Hippocampal formation (tissue), 2 donors: ENCODE measurements around the gene MED13L.

Source experiments
- DNase-seq, 2 donors: peaks; one replicate each; lab custom pipeline; 2025; lab: John Stamatoyannopoulos, UW

Gene MED13L

DNA sequence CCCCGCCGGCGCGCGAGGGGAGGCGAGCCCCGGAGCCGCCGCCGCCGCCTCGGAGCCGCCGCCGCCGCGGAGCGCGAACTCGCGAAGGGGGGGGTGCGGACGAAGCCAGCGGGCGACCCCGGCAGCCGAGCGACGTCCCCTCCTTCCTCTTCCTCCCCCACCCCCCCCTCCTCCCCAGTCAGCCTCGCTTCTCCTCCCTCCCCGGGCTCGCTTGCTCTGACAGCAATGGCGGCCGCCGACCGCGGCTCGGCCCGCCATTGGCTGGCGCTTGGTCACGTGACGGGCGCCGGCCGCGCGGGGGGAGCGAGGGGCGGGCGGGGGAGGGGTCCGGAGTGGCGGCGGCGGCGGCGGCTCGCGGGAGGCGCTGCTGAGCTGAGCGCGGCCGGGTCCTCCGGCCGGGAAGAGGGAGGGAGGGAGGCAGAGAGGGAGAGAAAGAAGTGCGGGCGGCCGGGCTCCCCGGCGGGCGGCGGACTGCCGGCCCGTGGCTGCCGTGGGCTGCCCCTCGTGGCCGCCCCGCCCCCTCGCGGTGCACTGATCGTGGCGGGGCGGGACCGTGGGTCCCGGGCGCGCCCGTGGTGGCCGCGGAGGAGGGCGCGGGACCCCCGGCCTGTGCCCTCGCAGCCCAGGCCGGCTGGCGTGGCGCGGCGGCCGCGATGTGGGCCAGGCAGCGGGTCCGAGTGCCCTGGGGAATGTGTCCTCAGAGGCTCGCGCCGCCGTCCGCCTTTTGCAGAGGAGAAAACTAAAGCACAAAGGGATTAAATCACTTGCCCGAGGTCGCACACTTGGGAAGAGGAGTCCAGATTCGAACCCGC lies at the start of gene MED13L:
Gene MED13L (minus strand): TSS at position 227 of the 812 bp plus-strand sequence. CDS start 562 bp downstream, outside the sequence.
- DNase-seq, result peak; percentile 86

DNA sequence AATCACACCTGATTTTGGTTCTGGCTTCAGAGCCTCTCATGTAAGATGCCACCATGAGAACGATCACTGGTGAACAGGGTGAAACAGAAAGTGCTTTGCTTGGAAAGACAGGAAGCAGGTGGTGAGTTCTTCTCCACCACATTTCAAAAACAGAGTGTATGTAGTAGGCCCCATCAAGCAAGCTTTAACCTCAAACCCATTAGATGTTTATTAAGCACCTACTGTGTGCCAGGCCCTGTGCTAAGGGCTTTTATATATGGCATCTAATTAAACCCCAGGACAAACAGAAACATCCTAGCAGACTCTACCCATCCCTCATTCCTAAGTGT lies 47.8 kb upstream of the MED13L start:
- no peak for DNase-seq

DNA sequence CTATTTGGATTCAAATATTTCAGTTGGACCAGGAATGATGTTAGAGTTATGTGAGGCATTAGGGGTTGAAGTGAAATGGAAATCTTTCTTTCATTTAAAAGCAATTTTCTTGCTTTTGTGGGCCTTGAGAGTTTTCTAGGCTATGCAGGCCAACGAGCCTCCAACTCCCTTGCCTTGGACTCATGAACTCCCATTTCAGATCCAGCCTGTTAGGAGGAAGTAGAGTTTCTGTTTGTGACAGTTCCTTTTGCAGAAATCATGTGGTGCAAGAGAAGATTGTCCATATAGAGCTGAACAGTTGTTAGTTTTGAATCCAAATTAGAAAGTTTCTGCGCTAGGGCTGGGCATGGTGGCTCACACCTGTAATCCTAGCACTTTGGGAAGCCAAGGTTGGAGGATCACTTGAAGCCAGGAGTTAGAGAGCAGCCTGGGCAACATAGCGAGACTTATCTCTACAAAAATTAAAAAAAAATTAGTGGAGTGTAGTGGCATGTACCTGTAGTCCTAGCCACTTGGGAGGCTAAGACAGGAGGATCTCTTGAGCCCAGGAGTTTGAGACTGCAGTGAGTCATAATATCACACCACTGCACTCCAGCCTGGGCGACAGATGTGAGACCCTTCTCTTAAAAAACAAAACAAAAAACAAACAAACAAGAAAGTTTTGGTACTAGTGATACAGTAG lies 47.3 kb upstream of the MED13L start:
- DNase-seq, result peak in 1 of 2 donors; percentile 9

GRCh38 chr12:116323406-116324386 lies 46.2 kb upstream of the MED13L start:
- DNase-seq, result no peak

- DNase-seq, result no peak
Observed at GRCh38 chr12:116321913-116322312, 44.4 kb upstream of the MED13L start.

- no peak for DNase-seq
Observed at GRCh38 chr12:116320791-116321217, 43.3 kb upstream of the MED13L start.

GRCh38 chr12:116319898-116320621 lies 42.6 kb upstream of the MED13L start:
- peak in 1 of 2 donors; percentile 53 for DNase-seq

DNA sequence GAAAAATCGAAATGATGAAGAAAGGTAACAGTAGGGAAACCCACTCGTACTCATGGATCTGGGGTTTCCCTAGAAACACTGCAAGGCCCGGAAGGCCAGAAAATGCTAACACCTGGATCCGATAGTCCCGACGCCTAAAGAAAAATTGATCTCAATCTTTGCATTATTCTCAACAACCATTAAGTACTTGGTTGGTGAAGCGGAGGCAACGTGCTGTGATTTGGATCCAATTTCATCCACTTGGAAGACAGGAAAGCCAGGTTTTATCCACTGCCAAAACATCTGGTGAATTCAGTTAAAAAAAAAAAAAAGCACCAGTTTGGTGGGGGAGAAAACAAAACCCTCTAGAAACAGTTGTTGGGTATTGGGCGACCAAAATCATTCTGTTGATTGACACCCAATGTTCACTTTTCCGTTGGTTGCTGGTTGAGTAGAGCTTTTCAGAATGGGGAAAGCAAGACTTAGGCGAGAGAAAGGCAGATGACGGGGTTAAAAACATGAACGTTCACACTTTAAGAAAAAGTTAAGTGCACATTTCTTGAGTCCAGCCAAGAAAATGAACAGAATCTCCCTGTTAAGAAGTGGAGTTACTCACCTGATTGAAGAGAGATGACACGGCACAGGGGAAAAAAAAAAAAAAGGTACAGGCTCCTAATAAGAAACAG lies 41.9 kb upstream of the MED13L start:
- DNase-seq, result no peak

- DNase-seq, result no peak
Observed at GRCh38 chr12:116318576-116319232, 41.2 kb upstream of the MED13L start.

GRCh38 chr12:116317986-116318575 lies 40.6 kb upstream of the MED13L start:
- no peak for DNase-seq

DNA sequence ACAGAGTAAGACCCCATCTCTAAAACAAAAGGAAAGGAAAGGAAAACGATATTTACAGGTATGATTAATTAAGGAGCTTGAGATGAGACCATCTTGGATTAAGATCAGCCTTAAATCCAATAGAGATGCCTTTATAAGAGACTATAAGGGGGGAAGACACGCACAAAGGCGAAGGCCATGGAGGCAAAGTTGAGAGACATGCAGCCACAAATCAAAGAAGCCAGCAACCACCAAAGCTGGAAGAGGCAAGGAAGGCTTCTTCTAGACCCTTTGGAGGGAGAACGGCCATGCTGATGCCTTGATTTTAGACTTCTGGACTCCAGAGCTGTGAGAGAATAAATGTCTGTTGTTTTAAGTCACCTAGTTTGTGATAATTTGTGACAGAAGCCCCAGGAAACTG lies 39.6 kb upstream of the MED13L start:
- no peak for DNase-seq

DNA sequence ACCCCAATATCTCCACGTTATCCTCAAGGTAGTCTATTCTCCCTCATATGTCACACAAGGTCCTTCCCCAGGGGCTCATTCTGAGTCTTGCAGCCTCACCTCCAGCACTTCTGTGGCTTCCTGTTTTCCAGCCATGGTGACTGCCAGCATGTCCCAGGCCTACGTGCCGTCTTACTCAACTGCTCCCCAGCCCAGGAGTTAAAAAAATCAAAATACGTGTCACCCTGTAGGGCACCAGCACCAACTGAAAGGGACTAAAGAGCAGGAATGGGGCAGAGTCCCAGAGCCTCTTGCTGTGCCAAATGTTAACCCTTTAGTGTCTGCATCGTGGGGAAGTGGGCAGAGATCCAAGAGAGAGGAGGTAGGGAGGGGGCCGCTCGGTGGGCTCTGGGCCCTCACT lies 37.0 kb upstream of the MED13L start:
- no peak for DNase-seq

- no peak for DNase-seq
Observed at GRCh38 chr12:116313194-116313927, 35.9 kb upstream of the MED13L start.

GRCh38 chr12:116310082-116310481 lies 32.6 kb upstream of the MED13L start:
- no peak for DNase-seq

GRCh38 chr12:116309343-116309742 lies 31.9 kb upstream of the MED13L start:
- DNase-seq, result no peak

- no peak for DNase-seq
Observed at GRCh38 chr12:116308647-116309046, 31.2 kb upstream of the MED13L start.

- DNase-seq, result no peak
Observed at GRCh38 chr12:116306968-116307367, 29.5 kb upstream of the MED13L start.

- DNase-seq, result no peak
Observed at GRCh38 chr12:116306506-116306905, 29.0 kb upstream of the MED13L start.

DNA sequence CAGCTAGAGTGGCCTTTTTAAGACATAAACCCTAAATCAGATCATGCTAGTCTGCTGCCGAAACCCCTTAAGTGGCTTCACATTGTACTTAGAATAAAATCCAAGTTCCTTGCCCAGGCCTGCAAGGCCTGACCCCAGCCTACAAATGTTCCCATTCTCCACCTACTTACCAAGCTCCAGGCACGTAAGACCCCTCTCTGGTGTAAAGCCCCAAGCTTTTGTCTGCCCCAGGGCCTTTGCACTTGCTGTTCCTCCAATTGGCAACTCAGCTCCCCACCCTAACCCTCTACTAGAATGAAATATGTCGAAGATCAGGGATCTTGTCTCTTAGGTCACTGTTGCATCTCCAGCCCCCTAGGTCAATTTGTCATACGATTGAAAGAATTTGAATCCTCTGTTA lies 27.1 kb upstream of the MED13L start:
- DNase-seq, result no peak
